GM21576 (cell line): ENCODE data around the gene RGS10.

Experiments used
- ATAC-seq: cut with Tn5 transposase; IDR thresholded peaks from one replicate; pipeline ENCODE4 v1.9.1; 2021; ENCODE audit warnings: mild to moderate bottlenecking, moderate library complexity; ENCODE audit not compliant: unreplicated experiment

The RGS10 gene

DNA sequence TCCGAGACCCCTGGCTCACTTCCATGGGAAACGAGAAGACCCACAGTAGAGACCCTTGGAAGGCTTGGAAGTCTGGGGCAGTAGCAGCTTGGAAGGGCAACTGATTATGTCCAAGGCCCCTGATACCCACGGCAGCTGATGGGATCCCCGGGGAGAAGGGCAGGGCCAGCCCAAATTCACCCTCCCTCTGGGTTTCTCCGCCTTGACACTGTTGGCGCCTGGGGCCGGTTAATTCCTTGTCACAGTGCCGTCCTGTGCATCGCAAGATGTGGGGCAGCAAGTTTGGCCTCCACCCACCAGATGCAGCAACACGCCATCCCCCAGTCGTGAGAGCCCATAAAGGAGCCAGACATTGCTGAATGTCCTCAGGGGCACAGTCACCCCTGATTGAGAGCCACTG lies 89.2 kb downstream of the RGS10 start:
- no peak for ATAC-seq

DNA sequence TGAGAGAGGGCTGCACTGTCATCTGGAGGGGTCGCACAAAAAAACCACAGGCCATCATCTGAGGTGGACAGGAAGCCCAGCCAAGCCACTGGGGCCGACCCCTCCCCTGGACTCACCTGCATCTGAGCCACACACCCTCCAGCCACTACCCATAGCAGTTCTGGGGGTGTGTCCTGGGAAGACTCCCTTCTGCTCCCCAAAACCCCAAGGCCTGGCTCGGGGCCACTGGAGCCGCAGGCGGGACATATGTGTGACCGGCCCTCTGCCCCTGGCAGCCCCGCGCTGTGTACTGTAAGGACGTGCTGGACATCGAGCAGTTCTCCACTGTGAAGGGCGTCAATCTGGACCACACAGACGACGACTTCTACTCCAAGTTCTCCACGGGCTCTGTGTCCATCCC lies 90.1 kb downstream of the RGS10 start:
- ATAC-seq, result no peak

- ATAC-seq, result no peak
These were observed 91.1 kb downstream of the RGS10 start for GRCh38 chr10:119451300-119451896.

GRCh38 chr10:119450606-119451299 lies 91.8 kb downstream of the RGS10 start:
- no peak for ATAC-seq
